Suppressor macrophage treated with lipopolysaccharide for 1 hour (primary cell): Measurements from ENCODE around the gene MEX3D.
A peak's percentile ranks its signal among the peaks of the same experiment; 100 is the strongest.
"Not testable (repeated sequence)": the region's sequence is repeated elsewhere in the genome, so short reads cannot be mapped to it uniquely, and the experiment has no call there.

Experiments
- DNase-seq, 3 donors: peaks; one replicate each; pipeline ENCODE4 v3.0.0-alpha.2; 2020 to 2022

The MEX3D gene

DNA sequence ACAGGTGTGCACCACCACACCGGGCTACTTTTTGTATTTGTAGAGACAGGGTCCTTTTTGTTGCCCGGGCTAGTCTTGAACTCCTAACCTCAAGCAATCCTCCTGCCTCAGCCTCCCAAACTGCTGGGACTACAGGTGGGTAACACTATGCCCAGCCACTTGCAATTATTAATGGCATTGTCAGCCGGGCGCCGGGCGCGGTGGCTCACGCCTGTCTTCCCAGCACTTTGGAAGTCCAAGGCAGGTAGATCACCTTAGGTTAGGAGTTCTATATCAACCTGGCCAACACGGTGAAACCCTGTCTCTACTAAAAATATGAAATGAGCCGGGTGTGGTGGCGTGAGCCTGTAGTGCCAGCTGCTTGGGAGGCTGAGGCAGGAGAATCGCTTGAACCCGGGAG, 2.7 kb upstream of the MEX3D start:
- no peak for DNase-seq

DNA sequence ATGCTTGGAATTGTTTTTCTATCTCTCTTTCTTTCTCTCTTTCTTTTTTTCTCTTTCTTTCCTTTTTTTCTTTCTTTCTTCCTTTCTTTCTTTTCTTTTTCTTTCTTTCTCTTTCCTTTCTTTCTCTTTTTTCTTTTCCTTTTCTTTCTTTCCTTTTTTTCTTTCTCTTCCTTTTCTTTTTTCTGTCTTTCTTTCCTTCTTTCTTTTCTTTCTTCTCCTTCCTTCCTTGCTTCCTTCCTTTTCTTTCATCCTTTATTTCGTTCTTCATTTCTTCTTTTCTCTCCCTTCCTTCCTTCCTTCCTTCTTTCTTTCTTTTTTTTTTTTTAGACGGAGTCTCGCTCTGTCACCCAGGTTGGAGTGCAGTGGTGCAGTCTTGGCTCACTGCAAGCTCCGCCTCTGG, 1.9 kb upstream of the MEX3D start:
- DNase-seq = no peak

DNA sequence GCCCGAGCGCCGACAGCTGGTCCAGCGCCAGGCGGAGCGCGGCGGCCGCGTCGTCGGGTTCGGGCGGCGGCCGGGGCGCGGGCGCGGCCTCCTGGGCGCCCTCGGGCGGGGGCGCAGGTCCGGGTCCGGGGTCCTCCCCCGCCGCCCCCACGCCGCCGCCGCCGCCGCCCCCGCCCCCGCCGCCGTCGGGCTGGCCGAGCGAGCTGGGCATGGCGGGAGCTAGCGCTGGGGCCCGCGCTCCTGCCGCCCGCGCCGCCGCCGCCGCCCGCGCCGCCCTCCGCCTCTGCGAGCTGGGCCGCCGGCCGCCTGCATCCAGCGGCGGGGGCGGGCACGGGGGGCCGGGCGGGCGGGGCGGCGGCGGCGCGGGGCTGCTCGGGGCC, 287 bp downstream of the MEX3D start:
- DNase-seq = peak in 1 of 3 donors; percentile 15

DNA sequence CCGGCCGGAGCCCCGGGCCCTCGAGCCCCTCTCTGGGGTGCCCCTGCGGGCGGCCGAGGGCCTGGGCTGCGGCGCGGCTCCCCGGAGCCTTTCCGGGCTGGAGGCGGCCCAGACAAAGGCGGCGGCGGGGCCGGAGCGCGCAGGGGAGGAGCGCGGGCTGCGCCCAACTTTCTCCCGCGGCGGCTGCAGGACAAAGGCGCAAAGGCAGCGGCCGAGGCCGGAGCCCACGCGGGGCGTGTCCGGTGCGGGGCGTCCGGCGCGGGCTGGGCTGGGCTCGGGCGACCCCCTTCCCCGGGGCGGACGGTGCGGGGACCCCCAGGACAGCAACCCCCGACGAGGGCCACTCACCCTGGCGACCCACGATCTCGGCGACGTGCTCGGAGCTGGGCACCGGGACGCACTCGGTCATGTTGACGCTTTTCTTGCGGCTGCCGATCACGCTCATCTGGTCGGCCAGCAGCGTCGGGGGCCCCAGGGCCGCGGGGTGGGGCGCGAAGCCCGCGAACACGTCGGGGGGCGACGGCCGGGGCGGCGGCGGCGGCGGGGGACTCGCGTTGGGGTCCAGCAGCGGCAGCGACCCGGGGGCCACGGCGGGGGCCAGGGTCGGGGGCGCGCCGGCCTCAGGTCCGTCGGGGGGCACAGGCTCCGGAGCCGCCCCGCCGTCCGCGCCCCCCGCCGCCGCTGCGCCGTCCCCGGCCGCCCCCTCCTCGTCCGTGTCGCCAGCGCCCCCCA, 843 bp downstream of the MEX3D start:
- peak; percentile 35 to 70 (median 44) for DNase-seq

DNA sequence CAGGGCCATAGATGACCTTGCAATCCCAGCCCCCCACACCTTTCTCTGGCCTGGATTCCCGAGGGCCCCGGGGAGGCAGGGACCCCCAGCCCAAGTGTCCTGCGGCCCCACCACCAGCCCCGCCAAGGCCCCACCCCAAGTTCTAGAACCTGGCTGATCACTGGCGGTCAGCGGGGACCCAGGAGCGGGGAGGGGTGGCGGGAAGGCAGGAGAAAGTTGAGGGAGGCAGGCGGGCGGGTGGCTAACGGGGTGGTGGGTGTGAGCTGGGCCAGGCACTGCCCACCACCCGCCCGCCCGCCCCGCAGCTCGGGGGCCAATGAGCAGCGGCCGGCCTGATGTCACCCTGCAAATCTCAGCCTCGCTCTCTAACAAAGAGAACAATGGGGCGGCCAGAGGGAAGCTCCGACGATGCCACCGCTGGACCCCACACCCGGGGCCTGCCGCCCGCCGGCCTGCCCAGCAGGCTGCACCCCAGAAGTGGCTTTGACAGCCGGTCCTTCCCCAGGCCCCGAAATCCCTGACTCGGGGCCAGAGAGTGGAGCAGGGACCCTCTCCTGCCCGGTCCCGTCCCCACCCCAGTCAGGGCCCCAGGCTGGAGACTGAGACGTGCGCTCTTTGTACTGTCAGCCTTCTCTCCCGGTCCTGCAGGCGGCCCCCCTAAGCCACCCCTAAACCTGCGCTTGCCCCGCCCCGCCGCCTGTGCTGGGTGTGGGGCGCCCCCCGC, 1.6 kb downstream of the MEX3D start:
- no peak for DNase-seq

DNA sequence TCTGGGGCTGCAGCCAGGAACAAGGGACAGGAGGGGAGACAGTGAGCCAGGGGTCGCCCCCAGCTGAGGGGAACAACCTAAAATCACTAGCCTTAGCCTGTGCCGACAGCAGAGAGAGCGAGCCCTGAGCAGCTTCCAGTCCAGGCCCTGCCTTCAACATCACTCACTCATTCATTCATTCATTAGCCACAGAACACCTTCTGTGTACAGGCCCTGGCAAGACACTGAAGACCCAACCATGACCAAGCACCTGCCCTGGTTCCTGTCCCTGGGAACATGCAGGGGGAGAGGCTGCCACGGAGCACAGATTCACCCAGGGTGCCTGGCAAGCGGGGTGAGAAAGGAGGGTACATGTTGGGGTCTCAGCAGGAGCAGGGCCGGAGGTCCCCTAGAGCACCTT, 4.9 kb downstream of the MEX3D start:
- no peak for DNase-seq

DNA sequence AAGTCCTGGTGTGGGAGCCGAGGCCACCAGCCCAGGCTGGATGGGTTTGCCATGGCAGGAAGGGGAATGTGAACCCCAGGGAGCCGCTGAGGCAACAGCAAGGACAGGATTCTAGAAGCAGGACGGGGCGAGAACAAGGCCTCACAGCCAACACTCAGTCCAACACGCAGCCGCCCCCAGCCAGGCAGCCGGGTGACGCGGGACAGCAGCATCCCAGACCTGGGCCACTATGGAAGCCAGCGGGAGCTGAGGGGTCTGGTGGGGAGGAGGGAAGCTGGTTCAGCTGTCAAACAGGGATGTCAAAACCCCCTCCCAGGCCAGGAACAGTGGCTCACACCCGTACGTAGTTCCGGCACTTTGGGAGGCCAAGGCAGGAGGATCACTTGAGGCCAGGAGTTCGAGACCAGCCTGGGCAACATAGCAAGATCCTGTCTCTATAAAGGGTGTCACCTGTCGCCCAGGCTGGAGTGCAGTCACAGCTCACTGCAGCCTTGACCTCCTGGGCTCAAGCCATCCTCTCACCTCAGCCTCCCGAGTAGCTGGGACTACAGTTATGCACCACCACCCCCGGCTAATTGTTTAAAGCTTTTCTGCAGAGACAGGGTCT, 6.8 kb downstream of the MEX3D start:
- DNase-seq = no peak

DNA sequence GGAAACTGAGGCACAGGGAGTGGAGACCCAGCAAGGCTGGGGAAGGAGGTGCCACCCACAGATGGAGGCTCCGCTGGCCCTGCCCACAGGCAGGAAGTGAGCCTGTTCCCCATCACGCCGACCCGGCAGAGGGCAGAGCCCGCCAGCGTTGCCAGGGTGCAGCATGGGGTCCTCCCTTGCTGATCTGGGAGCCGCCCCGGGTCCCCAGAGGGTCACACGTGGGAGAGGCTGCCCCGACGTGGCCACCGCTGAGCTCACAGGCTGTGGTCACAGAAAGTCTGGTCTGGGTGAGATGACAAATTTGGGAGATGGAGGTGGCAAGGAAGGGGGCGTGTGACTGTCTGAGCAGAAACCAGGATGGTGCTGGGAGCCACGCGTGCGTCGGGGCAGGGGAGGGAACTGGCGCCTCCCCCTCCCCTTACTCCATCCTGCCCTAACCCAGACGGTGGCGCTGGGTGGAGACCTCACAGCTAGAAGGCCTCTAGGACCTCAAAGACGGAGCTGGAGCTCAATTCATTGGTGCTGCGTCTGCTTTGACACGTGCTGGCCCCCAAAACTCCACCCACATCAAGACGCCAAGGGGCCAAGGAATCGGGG, 7.7 kb downstream of the MEX3D start:
- DNase-seq = no peak

DNA sequence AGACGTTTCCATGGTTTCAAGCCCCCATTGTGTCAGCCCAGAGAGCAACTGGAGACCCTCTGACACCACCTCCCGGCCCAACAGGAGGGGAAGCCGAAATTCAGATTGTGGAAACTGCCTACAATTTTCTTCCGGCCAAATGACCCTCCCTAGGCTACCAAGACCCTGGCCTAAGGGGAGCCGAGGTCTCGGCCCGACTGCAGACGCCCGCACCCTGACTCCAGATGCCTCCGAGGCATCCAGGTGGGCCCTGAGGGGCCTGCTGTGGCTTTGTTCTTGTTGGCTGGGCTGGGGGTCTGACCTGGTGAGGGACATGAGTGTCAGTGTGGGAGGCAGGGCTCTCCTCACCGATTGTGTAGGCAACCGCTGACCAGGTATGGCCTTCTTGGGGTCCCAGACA, 9.6 kb downstream of the MEX3D start:
- no peak for DNase-seq

DNA sequence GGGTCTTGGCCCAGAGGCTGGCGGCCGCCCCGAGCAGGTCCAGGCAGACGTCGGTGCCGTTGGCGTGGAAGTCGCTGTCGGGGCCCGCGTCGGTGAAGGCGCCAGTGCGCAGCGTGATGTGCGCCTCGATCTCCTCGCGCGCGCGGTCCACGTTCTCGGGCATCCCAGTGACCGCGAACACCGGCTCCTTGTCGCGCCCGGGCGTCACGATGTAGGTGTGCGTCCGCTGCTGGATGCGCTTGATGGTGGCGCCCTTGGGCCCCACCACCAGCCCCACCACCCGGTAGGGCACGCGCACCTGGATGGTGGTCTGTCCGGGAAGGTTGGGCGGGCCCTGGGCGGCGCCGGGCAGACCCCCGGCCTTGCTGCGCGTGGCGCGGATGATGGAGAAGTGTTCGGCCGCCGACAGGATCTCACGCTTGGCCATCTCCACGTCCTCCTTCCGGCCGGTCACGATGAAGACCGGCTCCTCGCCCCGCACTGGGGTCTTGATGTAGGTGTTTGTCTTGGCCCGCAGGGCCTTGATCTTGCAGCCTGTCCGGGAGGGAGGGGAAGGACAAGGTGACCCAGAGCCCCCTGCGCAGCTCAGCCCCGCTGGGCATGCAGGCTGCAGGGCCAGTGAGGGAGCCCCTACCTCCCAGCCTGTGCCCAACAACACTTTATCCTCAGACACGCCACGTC, 11.6 kb downstream of the MEX3D start:
- DNase-seq = no peak

DNA sequence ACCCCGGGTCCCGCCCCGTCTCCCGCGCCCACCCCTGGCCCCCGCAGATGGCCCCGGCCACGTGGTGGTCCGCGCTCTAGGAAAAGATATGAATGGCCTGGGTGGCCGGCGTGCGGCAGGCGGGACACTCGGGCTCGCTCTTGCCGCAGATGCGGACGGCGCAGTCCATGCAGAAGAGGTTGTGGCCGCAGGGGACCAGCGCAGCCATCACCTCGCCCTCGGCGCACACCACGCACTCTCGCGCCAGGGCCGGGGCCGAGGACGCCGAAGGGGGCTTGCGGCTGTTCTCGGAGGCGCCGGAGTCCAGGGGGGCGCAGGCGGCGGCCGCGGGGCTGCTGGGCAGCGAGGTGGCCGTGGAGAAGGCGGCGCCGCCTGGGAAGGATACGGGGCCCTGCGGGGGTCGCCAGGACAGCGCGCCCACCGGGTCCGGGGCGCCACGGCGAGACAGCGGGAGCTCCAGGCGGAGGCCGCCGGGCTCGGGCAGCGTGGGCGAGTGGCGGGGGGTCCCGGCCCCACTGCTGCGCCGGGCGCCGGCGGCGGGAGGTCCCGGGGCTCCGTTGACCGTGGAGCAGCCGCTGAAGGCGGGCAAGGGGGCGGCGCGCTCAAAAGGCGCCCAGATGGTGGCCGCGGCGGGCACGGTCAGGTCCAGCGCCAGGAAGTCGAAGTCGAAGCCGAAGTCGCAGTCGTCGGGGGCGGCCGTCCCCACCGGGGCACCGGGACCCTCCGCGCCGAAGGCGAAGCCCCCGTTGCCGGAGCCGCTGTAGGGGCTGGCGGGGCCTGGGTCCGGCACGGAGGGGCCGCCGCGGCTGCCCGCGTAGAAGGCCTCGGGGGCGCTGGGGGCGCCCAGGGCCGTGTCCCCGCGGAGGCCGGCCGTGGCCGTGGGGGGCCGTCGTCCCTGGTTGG, 12.4 kb downstream of the MEX3D start:
- no peak for DNase-seq

DNA sequence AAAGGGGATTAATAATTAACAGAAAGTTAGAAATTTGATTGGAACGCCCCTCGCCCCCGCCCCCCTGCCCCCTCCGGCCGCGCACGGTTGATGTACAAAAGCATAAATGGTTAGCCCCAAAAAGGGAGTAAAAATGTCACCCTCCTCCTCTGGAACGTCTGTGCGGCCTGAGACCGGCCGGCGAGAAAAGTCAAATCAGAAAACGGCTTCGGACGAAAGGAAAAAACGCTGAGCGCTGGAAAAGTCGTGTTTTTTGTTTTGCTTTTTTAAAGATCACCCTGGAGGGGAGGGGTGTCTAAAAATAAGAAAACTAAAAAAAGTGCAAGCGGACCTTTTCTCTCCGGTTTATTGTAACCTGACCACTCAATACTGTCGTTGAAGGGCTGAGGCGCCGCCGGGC, 13.2 kb downstream of the MEX3D start:
- no peak for DNase-seq

DNA sequence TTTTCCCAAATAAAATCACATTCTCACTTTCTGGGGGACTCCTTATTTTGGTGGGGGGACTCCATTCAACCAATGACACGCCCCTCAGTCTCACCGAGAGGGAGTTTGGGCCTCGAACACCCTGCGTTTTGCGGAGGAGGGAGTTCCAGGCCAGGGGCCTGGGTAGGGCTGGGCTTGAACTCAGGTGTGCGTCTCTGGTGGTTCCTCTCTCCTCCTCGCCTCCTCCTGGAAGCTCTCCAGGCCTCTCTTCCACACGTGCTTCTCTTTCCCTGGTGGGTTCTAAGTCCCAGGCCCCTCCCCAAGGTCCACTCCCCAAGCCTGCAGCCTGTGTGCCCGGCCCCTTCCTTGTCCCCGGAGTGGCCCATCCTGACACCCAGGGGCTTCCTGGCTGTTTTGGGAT, 14.7 kb downstream of the MEX3D start:
- no peak for DNase-seq

DNA sequence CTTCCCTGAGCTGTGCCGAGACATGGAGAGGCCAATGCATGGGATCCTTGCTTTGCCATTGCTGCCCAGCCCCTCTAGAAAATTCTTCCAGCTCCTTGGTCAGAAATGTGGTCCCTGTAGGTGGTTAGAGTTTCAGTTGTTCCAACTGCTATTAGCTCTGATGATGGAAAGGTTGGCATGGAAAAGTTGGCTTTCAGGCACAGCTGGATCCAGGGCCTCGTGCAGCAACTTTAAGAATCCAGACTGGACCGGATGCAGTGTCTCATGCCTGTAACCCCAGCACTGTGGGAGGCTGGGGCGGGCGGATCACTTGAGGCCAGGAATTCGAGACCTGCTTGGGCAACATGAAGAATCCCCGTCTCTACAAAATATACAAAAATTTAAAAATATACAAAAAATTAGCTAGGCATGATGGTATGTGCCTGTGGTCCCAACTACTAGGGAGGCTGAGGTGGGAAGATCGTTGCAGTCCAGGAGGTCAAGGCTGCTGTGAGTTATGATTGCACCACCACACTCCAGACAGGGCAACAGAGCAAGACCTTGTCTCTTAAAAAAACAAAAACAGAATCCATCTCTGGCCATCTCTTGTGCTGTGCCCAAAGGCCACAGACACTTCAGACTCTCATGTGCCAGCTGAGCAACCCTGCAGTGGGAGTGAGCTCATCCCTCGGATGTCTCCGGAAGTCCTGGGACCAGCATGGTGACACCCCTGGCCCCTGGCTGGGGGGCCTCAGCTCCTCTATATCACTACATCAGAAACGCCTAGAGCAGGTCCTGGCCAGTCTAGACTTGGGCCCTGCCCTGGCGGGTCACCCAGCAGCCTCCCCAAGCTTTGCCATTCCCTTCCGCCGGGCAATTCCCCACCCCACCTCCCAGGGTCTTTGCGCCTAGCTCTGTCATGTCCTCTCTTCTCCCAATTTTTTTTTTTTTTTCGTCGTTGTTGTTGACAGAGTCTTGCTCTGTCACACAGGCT, 16.8 kb downstream of the MEX3D start:
- no peak for DNase-seq

DNA sequence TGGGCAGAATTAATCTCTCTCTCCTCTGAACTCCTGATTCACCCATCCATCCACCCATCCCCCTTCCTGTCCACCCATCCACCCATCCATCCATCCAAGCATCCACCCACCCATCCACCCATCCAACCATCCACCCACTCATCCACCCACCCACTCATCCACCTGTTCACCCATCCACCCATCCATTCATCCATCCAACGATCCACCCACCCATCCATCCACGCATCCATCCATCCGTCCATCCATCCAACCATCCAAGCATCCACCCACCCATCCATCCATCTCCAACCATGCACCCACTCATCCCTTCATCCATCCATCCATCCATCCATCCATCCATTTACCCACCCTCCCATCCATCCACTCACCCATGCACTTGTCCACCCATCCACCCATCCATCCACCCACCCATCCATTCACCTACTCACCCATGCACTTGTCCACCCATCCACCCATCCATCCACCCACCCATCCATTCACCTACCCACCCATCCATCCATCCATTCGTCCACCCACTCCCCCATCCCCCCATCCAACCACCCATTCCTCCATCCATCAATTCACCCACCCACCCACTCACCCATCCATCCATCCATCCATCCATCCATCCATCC, 18.7 kb downstream of the MEX3D start:
- no peak for DNase-seq

DNA sequence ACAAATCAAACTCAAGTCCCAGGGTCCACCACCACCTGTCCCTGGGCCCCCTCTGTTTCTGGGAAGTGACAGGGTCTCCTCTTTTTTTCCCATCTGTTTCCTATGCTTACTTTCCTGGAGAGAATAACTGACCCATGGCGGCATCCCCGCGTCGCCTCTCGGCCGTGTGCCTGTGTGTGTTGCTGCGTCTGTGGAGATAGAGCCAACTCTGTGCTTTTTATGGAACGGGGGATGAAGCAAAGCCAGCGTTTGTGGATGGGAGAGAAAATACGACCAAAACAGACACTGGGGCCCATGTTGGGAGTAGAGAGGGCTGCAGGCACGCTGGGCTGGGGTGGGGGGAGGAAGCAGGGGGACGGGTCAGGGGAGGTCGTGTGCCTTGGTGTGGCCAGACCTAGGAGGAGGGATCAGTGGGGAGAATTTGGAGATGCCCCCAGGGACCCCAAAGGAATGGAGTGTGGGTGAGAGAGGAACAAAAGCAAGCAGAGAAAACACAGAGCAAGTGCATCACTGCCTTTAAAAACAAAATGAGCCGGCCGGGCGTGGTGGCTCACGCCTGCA, 27.7 kb downstream of the MEX3D start:
- no peak for DNase-seq

DNA sequence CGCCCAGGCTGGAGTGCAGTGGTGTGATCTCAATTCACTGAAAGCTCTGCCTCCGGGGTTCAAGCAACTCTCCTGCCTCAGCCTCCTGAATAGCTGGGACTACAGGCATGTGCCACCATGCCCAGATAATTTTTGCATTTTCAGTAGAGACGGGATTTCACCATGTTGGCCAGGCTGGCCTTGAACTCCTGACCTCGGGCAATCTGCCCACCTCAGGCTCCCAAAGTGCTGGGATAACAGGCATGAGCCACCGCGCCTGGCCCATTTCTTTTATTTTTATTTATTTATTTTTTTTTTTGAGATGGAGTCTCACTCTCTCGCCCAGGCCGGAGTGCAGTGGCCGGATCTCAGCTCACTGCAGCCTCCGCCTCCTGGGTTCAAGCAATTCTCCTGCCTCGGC, 28.4 kb downstream of the MEX3D start:
- DNase-seq = not testable (repeated sequence)

DNA sequence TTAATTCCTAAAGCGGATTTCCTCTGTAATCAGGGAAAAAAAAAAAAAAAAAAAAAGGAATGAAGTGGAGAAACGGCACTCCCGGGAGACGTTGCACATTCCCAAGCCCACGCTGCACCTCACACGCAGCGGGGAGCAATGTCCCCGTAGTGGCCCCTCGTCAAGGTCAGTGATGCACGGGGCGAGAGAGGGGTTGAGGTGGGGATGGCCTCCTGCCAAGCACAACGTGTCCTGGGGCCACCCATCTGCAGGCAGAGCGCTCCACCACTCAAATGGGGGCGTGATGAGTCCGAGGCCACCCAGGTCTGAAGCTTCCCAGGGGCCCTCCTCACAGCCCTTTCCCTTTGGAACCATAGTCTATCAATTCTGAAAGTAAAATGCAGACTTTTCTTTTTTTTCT, 29.1 kb downstream of the MEX3D start:
- DNase-seq = no peak

DNA sequence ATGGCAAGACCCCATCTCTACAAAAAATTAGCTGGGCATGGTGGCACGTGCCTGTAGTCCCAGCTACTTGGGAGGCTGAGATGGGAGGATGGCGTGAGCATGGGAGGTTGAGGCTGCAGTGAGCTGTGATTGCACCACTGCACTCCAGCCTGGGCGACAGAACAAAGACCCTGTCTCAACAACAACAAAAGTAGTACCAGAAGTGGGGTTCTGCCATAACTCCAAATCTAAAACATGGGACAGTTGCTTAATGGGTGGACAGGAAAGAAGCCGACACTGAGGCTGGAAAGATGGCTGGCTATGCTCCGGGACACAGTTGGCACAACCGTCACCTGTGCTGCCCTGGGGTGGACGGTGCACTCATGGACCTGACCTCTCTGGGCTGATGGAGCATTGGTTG, 32.4 kb downstream of the MEX3D start:
- DNase-seq = not testable (repeated sequence)

DNA sequence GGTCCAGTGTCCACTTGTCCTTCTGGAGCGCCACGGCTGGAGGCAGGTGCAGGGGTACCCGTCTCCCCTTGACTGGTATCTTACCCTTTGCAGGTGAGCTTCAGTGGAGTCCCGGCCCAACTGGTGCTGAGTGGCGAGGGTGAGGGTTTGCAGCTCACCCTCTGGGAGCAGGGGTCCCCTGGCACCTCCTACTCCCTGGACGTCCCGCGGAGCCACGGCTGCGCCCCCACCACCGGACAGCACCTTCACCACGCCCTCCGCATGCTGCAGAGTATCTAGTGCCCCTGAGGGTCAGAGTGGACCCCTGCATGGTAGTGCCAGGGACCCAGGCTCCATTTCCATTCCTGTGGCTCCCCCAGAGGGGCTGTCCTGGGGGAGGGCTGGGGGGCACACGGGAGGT, 33.2 kb downstream of the MEX3D start:
- no peak for DNase-seq
